Cardiac septum (tissue), 1 donor: ENCODE results near the gene RPL3. TPM values are rescaled to one million over a fixed set of nuclear protein-coding genes. Genes with fewer than 3 reads are reported as not detected.
"Not testable (repeated sequence)": the region's sequence is repeated elsewhere in the genome, so short reads cannot be mapped to it uniquely, and the experiment has no call there.

Source experiments
- DNase-seq: peaks from one replicate; pipeline ENCODE4 v3.0.0-alpha.2; 2020; ENCODE audit warnings: low spot score
- intact Hi-C: fragments of 100-400 bp; cut with DNase I; formaldehyde crosslinking; loops from one replicate; pipeline ENCODE4 v1.14.0; 2022
- total RNA-seq: library from RNA; stranded (reverse); fragmentation: NEBNext Ultra II Directional; extraction: Animal tissue kit (Norgen Biotek cat#: 25700); gene quantifications from one replicate; pipeline ENCODE4 v1.2.1, GENCODE V29; 2021
- donor health status: DM: no; HTN: no; CAD: no.

Gene RPL3
- total RNA-seq, 1 donor from 2014 or later = 317 TPM

DNA sequence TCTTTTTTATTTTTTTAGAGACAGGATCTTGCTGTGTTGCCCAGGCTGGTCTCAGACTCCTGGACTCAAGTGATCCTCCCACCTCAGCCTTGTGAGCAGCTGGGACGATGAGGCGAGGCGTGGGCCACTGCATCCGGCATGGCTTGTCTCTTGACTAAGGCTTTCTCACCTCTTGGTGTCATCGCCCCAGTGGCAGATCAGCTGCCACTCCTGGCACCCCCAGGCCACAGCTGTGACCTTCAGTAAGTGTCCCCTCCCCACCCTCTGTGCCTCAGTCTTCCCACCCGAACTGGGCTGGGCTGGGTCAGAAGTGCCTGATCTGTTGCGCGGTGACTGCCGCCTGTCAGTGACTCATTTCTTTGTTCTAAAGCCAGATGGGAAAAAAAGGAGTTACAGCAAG lies 33.9 kb upstream of the RPL3 start:
- intact Hi-C loops = no loop called here
- no peak for DNase-seq

DNA sequence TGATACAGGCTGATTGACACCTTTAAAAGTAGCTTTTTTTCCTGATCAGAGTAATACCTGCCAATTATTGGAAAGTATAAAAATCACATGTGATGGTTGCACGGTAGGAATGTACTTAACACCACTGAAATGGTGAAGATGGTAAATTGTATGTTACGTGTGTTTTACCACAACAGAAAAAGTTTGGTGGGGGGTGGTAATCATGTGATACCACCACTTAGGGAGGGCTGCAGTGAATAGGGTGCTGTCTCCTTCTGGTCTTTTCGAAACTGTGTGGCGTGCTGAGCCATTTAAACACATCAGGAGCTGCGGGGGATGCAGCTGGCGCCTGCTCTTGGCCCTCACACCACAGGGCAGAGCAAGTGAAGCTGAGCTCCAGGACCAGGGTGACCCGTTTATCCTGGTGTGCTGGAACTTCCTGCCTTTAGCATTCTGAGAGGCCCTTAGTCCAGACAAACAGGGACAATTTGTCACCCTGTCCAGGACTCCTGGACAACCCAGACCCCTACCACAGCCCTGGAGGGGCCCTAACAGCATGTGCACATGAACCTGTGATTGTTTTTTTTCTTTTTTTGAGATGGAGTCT lies 33.0 kb upstream of the RPL3 start:
- intact Hi-C loops = no loop called here
- DNase-seq = no peak

- intact Hi-C loops = no loop called here
- no peak for DNase-seq
These were observed 32.3 kb upstream of the RPL3 start for GRCh38 chr22:39351689-39352214.

DNA sequence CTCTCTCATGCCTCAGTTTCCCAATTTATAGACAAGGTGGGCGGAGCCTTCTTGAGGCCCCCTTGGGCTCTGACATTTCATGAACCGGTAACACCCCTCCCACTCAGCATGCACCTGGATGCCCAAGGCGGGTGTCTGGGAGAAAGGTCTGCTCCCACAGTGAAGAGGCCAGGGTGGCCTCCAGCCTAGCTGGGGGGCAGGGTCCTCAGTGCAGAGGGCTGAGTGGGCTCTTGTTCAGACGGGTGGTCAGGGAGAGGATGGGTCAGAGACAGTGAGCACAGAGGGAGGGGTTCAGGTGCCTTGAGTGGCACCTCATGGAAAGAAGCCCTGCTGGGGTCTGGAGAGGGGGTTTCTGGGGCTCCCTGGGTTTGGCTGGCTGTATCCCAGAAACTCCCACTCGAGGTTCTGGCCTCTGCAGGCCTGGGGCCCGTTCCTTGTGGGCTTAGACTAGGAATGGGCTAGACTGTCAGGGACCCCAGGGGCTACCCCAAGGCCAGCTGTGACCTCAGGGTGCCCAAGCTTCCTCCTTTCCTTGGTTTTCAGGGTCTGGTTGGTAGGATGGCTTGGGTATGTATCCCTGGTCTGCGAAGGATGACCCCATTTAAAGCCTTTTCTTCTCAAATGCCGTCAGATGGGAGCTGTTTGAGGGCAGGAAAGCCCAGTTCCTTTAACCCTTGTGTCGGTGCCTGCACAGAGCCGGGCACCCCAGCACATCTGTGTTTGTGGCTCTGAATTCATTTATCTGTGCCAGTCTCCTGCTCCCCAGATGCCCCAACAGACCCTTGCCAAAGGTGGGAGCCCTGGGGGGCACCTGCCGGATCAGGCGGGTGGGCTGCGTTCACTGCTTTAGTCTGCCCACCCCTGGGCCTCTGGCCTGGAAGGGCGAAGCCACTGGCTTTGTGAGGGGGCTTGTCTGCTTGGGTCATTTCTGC lies 31.6 kb upstream of the RPL3 start:
- no peak for DNase-seq
- intact Hi-C loops = no loop called here

DNA sequence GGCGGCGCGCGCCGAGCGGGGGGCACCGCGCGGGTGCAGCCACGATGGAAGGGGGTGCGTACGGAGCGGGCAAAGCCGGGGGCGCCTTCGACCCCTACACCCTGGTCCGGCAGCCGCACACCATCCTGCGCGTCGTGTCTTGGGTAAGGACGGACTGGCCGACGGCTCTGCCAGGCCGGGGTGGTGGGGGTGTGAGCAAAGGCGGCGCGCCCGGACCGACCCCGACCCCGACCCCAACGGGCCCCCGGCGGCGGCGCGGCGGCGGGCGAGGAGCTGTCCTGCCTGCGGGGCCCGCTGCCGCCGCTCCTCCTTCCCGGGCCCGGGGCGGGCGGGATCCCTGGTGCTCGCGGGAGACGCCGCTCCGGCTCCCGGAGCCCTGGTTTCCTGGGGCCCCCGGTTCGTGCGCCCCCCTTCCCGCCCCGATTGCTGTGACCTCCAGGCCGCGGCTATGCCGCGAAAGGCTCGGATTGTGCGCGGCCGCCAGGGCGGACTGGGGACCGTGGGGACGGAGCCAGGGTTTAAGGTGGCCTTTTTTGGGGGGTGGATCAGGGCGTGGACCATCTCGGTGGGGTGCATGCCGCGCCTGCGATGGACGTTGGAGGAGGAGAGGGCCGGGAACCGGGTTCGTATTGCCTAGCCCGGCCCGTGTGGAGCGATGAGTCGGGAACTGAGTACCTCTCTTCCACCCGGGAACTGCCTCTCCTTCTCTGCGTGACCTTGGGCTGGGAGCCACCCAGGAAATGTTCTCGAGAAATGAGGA lies 30.7 kb upstream of the RPL3 start, which contains the start of gene SYNGR1:
SYNGR1 (plus strand) TSS at position 25 of the 760 bp plus-strand sequence; CDS start at position 45, 20 bp downstream.
- intact Hi-C loops = no loop called here
- no peak for DNase-seq

GRCh38 chr22:39349506-39349966 lies 30.1 kb upstream of the RPL3 start:
- intact Hi-C loops = no loop called here

DNA sequence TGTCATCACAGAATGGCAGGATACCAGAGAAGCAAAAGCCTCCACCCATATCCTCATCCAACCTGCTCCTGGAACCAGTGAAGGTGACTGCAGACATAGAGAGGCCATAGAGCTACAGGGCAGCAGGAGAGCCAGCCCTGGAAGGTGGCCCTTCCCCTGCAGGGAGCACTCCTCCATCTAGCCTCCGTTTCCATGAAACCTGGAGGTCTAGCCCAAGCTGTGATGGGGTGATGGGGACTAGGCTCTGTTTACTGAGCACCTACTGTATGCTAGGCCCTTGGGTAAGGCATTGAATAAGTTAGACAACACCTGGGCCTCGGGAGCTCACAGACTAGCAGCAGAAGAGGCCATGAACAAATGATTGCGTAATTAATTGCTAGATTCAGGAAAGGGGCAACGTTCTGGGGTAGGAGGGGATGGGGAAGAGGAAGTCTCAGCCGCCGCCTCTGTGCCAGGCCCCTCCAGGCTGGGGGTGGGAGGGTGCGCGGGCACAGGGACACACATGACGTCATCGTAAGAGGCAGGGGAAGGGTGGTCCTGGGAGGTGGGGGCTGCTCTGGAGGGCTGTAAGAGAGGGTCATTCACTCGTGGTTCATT lies 29.6 kb upstream of the RPL3 start:
- no peak for DNase-seq
- intact Hi-C loops = no loop called here

More at GRCh38 chr22:39349506-39349966, 30.1 kb upstream of the RPL3 start:
- DNase-seq = no peak

GRCh38 chr22:39345231-39345630 lies 25.8 kb upstream of the RPL3 start:
- intact Hi-C loops = no loop called here
- DNase-seq = no peak

DNA sequence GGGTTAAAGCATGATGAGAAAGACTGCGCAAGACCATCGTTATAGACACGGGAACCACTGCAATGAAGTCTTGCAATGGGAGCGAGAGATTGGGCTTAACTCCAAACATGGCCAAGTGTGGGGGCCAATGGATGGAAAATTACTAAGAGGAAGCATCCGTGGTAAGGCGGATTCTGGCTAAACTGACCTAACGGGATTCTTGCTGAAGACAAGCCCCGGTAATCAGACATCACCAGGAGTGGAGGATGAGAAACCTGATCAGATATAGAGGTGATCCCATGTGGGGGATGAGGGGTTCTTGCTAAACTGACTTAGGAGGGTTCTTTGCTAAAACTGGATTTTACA lies 24.6 kb upstream of the RPL3 start:
- intact Hi-C loops = loop anchor here (5.0 kb wide), 1 partner anchor 173 kb away; no protein-coding TSS in a partner anchor
- DNase-seq = no peak

DNA sequence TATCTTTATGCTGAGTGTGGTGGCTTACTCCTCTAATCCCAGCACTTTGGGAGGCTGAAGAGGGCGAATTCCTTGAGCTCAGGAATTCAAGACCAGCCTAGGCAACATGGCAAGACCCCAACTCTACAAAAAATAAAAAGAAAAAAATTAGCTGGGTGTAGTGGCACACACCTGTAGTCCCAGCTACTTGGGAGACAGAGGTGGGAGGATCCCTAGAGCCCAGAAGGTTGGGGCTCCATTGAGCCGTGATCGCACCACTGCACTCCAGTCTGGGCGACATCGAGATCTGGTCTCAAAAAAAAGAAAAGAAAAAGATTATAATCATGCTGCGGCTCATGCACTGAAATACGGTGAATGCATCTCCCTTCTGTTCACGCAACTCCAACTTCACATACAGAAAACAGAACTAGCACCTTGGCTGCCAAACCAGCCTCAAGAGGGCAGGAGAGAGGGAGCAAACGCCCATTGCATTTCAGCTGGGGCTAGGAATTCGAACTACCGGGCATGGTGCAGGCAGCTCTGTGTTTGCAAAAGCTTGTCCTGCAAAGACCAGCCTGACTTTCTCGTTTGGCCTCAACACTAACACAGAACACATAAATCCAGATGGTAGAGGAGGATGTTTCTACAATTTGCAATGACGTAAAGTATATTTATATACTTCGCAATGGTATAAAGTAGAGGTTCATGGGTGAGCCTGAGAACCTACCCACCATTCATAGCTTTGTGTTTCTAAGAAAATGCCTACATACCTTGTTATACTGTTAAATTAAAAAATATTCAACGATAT lies 24.0 kb upstream of the RPL3 start:
- intact Hi-C loops = loop anchor here (5.0 kb wide), 1 partner anchor 174 kb away; no protein-coding TSS in a partner anchor

DNA sequence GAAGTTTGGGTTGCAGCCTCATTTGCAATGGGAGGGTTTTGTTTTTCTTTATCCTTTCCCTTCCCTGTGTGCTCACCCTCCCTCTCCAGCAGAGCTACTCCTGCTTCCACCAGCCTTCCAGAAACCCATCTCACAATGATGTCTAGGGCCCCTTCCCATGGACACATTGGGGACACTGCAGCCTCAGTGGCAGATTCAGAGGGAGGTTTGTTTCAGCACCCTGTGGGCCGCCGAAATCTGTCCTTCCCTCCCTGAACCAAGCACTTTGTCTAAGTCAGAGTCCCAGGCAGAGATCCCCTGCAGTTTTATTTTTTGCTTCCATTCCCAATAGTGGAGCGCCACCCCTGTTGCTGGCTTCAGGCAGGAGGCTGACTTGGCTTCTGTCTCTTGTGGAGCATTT lies 21.8 kb upstream of the RPL3 start:
- intact Hi-C loops = loop anchor here (5.0 kb wide), 1 partner anchor 176 kb away; no protein-coding TSS in a partner anchor
- DNase-seq = no peak

More for the DNA sequence above, 24.0 kb upstream of the RPL3 start:
- DNase-seq = no peak

- not testable (repeated sequence) for DNase-seq
- intact Hi-C loops = loop anchor here (5.0 kb wide), 1 partner anchor 178 kb away; no protein-coding TSS in a partner anchor
These were observed 20.4 kb upstream of the RPL3 start for GRCh38 chr22:39339775-39340174.

DNA sequence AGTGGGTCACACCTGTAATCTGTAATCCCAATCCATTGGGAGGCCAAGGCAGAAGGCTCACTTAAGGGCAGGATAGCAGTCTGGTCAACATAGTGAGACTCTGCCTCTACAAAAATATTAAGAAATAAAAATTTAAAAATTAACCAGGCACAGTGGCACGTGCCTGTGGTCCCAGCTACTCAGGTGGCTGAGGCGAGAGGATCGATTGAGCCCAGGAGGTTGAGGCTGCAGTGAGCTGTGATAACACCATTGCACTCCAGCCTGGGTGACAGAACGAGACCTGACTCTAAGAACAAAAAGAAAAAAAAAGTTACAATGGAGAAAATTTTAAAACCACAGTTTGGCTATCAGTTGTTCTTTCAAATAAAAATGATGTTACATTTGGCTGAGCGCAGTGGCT lies 17.0 kb upstream of the RPL3 start:
- no peak for DNase-seq
- intact Hi-C loops = no loop called here

- intact Hi-C loops = no loop called here
- no peak for DNase-seq
These were observed 13.1 kb upstream of the RPL3 start for GRCh38 chr22:39332441-39333064.

DNA sequence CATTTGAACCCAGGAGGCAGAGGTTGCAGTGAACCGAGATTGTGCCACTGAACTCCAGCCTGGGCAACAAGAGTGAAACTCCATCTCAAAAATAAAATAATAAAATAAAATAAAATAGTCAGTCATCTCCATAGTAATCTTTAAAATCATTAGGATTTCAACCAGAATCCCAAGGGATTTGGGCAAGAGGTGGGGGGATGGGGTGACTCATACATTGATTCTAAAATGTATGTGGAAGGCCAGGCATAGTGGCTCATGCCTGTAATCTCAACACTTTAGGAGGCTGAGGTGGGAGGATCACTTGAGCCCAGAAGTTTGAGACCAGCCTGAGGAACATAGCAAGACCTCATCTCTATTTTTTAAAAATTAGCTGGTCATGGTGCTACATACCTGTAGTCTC lies 11.1 kb upstream of the RPL3 start:
- DNase-seq, intact Hi-C loops: not testable (repeated sequence)

DNA sequence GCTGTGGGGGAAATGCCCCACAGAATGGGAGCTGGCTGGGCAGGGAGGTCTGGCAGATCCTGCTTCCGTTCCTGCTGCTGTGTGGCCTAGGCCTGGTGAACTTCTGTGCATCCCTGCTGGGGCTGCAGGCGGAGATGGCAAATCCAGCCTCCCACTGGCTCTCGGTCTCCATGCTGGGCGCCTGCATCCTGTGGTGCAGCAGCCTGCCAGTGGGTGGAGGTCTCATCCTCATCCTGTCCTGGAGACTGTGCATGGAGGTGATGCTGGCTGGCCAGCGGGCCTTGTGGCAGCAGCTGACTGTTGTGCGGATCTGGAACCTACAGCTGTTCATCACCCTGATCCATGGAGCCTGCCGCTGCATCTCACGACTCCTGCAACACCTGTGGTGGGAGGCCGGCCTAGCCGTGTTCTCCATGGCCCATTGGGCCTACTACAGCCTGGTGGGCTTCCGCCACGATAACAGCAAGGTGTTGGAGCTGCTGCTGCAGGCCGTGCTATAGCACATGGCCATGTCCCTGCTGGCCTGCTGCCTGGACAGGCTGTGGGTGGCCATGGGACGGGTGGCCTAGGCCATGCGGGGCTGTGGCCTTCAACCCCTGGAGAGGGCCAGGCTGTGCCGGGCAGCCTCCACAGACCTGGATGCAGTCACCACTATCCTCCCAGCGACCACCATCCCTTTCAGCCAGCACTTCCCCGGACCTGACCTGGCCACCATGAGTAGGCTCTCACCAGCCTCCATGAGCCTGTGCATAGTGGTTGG lies 8.8 kb upstream of the RPL3 start:
- intact Hi-C loops = no loop called here
- peak; percentile 41 for DNase-seq

GRCh38 chr22:39325392-39325932 lies 6.0 kb upstream of the RPL3 start:
- DNase-seq = no peak
- intact Hi-C loops = no loop called here
